Activated T-cell treated with anti-CD3 and anti-CD28 coated beads, Interleukin-2, amount 50 U/mL, for 4 hours (primary cell): ENCODE measurements around the gene ZNF66. TPM values are rescaled to one million over a fixed set of nuclear protein-coding genes. Genes with fewer than 3 reads are reported as not detected.
"Not testable (repeated sequence)": the region's sequence is repeated elsewhere in the genome, so short reads cannot be mapped to it uniquely, and the experiment has no call there.

Source experiments
- ATAC-seq, 2 donors: fragments of 200-7000 bp; cut with Tn5 transposase; one replicate each; pipeline ENCODE4 v1.10.0; 2021
- DNase-seq: peaks from one replicate; pipeline ENCODE4 v3.0.0-alpha.2; 2020
- H3K27me3 Mint-ChIP-seq: one replicate; pipeline ENCODE4 v1.8.0; 2021; ENCODE audit warnings: low read depth, mixed read lengths
- H3K36me3 Mint-ChIP-seq: one replicate; pipeline ENCODE4 v1.8.0; 2022; ENCODE audit warnings: mixed read lengths; ENCODE audit not compliant: insufficient read depth
- H3K4me1 Mint-ChIP-seq: one replicate; pipeline ENCODE4 v1.8.0; 2021; ENCODE audit warnings: low read depth, mixed read lengths
- H3K4me3 Mint-ChIP-seq: one replicate; pipeline ENCODE4 v1.8.0; 2021; ENCODE audit warnings: mild to moderate bottlenecking, moderate library complexity, mixed read lengths
- H3K9me3 Mint-ChIP-seq: one replicate; pipeline ENCODE4 v1.8.0; 2021; ENCODE audit warnings: mixed read lengths
- total RNA-seq, 3 donors: library from RNA; stranded (reverse); gene quantifications; one replicate each; pipeline ENCODE4 v1.2.1, GENCODE V29; 2021

ZNF66 gene
- total RNA-seq: 1 to 10 TPM; 4.5 to 6.1 (median 4.7) TPM

- DNase-seq: peak; percentile 91
- Mint-ChIP-seq H3K36me3 (peaks cover 21% of the 10 kb centered on the region), H3K27me3 (no peaks in the 10 kb centered on the region), H3K4me3 (peak within 1 kb of the TSS; percentile 99), H3K9me3 (peaks cover 13% of the 10 kb centered on the region), H3K4me1 (peaks cover 15% of the 10 kb centered on the region)
- ATAC-seq: peak; percentile 98 to 99
Observed at GRCh38 chr19:20776083-20777076, at the start of gene ZNF66. Gene ZNF66, plus strand, starts transcription at chr19:20776304. Its CDS starts 144 bp downstream, at chr19:20776448.

GRCh38 chr19:20750169-20750568 lies 25.9 kb upstream of the ZNF66 start:
- not testable (repeated sequence) for ATAC-seq

GRCh38 chr19:20752291-20752690 lies 23.8 kb upstream of the ZNF66 start:
- not testable (repeated sequence) for ATAC-seq

More at GRCh38 chr19:20750169-20750568, 25.9 kb upstream of the ZNF66 start:
- DNase-seq, H3K27me3 Mint-ChIP-seq, H3K4me3 Mint-ChIP-seq, H3K36me3 Mint-ChIP-seq, H3K4me1 Mint-ChIP-seq, H3K9me3 Mint-ChIP-seq: not testable (repeated sequence)

GRCh38 chr19:20769225-20769736 lies 6.8 kb upstream of the ZNF66 start:
- H3K9me3 Mint-ChIP-seq: peaks cover 11% of the 10 kb centered on the region
- not testable (repeated sequence) for DNase-seq, ATAC-seq, H3K36me3 Mint-ChIP-seq, H3K27me3 Mint-ChIP-seq, H3K4me1 Mint-ChIP-seq, H3K4me3 Mint-ChIP-seq

More at GRCh38 chr19:20752291-20752690, 23.8 kb upstream of the ZNF66 start:
- H3K36me3 Mint-ChIP-seq, H3K4me3 Mint-ChIP-seq, H3K27me3 Mint-ChIP-seq, H3K9me3 Mint-ChIP-seq, DNase-seq, H3K4me1 Mint-ChIP-seq: not testable (repeated sequence)

DNA sequence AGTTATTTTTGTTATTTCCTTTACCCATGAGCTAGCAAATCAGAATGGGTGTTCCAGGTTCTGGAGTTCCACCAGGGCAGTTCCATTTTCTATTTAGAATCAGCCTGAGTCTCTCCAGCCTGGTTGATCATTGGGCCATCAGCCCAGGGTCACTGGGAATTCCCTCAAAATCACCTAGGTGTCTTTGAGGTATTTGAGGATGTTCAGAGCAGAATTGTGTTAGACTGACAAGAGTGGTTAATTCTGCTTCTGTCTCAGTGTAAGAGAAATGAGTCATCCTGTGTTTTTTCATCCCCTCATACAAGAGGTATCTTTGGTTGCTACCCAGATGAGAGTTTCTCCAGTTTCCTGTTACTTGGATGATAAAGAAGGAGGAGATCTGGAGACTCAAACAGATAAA lies 11.7 kb downstream of the ZNF66 start:
- ATAC-seq (no peak), DNase-seq (no peak)
- Mint-ChIP-seq H3K4me3 (no peak overlapping the region), H3K27me3 (no peaks in the 10 kb centered on the region), H3K4me1 (peaks cover 3% of the 10 kb centered on the region), H3K36me3 (peaks cover 63% of the 10 kb centered on the region), H3K9me3 (peaks cover 52% of the 10 kb centered on the region)

- H3K4me1 Mint-ChIP-seq: no peaks in the 10 kb centered on the region
- H3K9me3 Mint-ChIP-seq: peaks cover 36% of the 10 kb centered on the region
- no peak for ATAC-seq
- no peaks in the 10 kb centered on the region for H3K27me3 Mint-ChIP-seq
- no peak for DNase-seq
- no peak overlapping the region for H3K4me3 Mint-ChIP-seq
- peaks cover 54% of the 10 kb centered on the region for H3K36me3 Mint-ChIP-seq
Observed at GRCh38 chr19:20791806-20792205, 15.7 kb downstream of the ZNF66 start.

GRCh38 chr19:20806311-20807262 lies 30.5 kb downstream of the ZNF66 start:
- ATAC-seq, H3K27me3 Mint-ChIP-seq, H3K4me3 Mint-ChIP-seq, DNase-seq, H3K4me1 Mint-ChIP-seq: not testable (repeated sequence)
- Mint-ChIP-seq H3K36me3 (peaks cover 40% of the 10 kb centered on the region), H3K9me3 (peaks cover 39% of the 10 kb centered on the region)

GRCh38 chr19:20840371-20840770 lies 64.3 kb downstream of the ZNF66 start:
- H3K27me3 Mint-ChIP-seq: no peaks in the 10 kb centered on the region
- ATAC-seq (no peak), DNase-seq (no peak)
- no peak overlapping the region for H3K4me3 Mint-ChIP-seq
- peaks cover 6% of the 10 kb centered on the region for H3K36me3 Mint-ChIP-seq
- peaks cover 46% of the 10 kb centered on the region for H3K9me3 Mint-ChIP-seq
- H3K4me1 Mint-ChIP-seq: no peaks in the 10 kb centered on the region

Other genes starting within 250 kb of the ZNF66 start
- 1 to 10 TPM; 5.4 to 6.4 (median 5.7) TPM for gene ZNF737, start 210.5 kb upstream of the ZNF66 start, total RNA-seq
- gene ZNF626, start 114.7 kb upstream of the ZNF66 start, total RNA-seq: 1 to 10 TPM; 6.1 to 7.2 (median 6.7) TPM
- gene ZNF85, start 146.9 kb downstream of the ZNF66 start, total RNA-seq: 10 to 100 TPM in 1 of 3 donors, 1 to 10 TPM in 2; 7.4 to 10.8 (median 8.2) TPM
- gene ZNF430, start 244.4 kb downstream of the ZNF66 start, total RNA-seq: 10 to 100 TPM; 12.2 to 17.9 (median 16.6) TPM